PC-3 (cell line): ENCODE measurements around the gene OPN3.

Experiments used
- EZH2phosphoT487 ChIP-seq: fragments of 300-600 bp; sonication (generic); IDR thresholded peaks from 2 replicates; pipeline ENCODE4 v1.6.1; 2018; ENCODE audit warnings: mild to moderate bottlenecking, antibody characterized with exemption, low read length, borderline replicate concordance
- TF ChIP-seq, protein P1 (sequence below): fragments of 300-600 bp; sonication (generic); conservative IDR thresholded peaks from 2 replicates; pipeline ENCODE4 v1.5.1; 2017; ENCODE audit warnings: antibody characterized with exemption, low read depth, mild to moderate bottlenecking, low read length

- TF ChIP-seq, protein P1, sequence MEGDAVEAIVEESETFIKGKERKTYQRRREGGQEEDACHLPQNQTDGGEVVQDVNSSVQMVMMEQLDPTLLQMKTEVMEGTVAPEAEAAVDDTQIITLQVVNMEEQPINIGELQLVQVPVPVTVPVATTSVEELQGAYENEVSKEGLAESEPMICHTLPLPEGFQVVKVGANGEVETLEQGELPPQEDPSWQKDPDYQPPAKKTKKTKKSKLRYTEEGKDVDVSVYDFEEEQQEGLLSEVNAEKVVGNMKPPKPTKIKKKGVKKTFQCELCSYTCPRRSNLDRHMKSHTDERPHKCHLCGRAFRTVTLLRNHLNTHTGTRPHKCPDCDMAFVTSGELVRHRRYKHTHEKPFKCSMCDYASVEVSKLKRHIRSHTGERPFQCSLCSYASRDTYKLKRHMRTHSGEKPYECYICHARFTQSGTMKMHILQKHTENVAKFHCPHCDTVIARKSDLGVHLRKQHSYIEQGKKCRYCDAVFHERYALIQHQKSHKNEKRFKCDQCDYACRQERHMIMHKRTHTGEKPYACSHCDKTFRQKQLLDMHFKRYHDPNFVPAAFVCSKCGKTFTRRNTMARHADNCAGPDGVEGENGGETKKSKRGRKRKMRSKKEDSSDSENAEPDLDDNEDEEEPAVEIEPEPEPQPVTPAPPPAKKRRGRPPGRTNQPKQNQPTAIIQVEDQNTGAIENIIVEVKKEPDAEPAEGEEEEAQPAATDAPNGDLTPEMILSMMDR: no peak
- no peak for TF ChIP-seq EZH2phosphoT487
These were observed 7.2 kb downstream of the OPN3 start for GRCh38 chr1:241632987-241633386.
